HFFc6 (cell line): ENCODE measurements around the gene TRABD2A. TPM values are rescaled to one million over a fixed set of nuclear protein-coding genes. Genes with fewer than 3 reads are reported as not detected.

ENCODE experiments used
- total RNA-seq, 6 experiments: library from RNA; stranded (reverse); fragmentation: NEBNext Ultra II Directional; extraction: Animal tissue kit (Norgen Biotek cat#: 25700); gene quantifications; 2 replicates in 1 of 6; 3 replicates in 5 of 6; pipeline ENCODE4 v1.2.3, GENCODE V29; 2021

TRABD2A gene
- total RNA-seq, 6 experiments from 2014 or later = 13.5 to 46.2 (median 41.9) TPM

Other genes with a start within 250 kb of the TRABD2A start
- gene TMSB10, start 24.6 kb upstream of the TRABD2A start, total RNA-seq = 1,000 to 10,000 TPM; 3,909 to 6,151 (median 5,325) TPM
- gene KCMF1, start 90.1 kb upstream of the TRABD2A start, total RNA-seq = 100 to 1,000 TPM in 4 of 6 experiments, 10 to 100 TPM in 2; 95.7 to 105 (median 101) TPM